Caco-2 (cell line): ENCODE measurements around the gene ZNF747. TPM values are rescaled to one million over a fixed set of nuclear protein-coding genes. Genes with fewer than 3 reads are reported as not detected.
A peak's percentile ranks its signal among the peaks of the same experiment; 100 is the strongest.

Experiments
- BruUV-seq: library from RNA; stranded (reverse); fragments of 400-500 nt; replicated peaks from 2 replicates; lab custom pipeline; 2021; lab: Mats Ljungman, UMichigan
- CTCF ChIA-PET: fragments of 300-600 bp; sonication (Branson Sonifier 250); formaldehyde crosslinking; loops from one replicate; lab custom pipeline; 2022; ENCODE audit warnings: antibody characterized with exemption; lab: Charles Lee
- POLR2A ChIA-PET: fragments of 300-600 bp; sonication (Branson Sonifier 250); formaldehyde crosslinking; loops from one replicate; lab custom pipeline; 2022; ENCODE audit warnings: antibody characterized with exemption; lab: Charles Lee
- DNase-seq, 2 experiments: peaks; one replicate each; pipeline versions ENCODE4 v3.0.0 to v3.0.0-alpha.2; 2020 to 2022
- H3K27me3 ChIP-seq: replicated peaks from 2 replicates; pipeline ENCODE4 v1.6.0; 2011; ENCODE audit warnings: low read length; ENCODE audit not compliant: control insufficient read depth, insufficient read depth
- H3K36me3 ChIP-seq: 2 replicates; pipeline ENCODE4 v1.5.1; 2011; ENCODE audit warnings: low read length; ENCODE audit not compliant: control insufficient read depth, insufficient read depth
- H3K4me1 ChIP-seq: fragments of 250-450 bp; sonication (Bioruptor Pico); 2 replicates; pipeline ENCODE4 v1.5.1; 2020; ENCODE audit warnings: mild to moderate bottlenecking
- H3K4me3 ChIP-seq: 2 replicates; pipeline ENCODE4 v1.5.1; 2011; ENCODE audit warnings: low read depth, mild to moderate bottlenecking, control low read depth, low read length
- H3K9me3 ChIP-seq: fragments of 250-450 bp; sonication (Bioruptor Pico); 2 replicates; pipeline ENCODE4 v1.5.1; 2020; ENCODE audit warnings: mild to moderate bottlenecking, moderate library complexity
- H3K27ac Mint-ChIP-seq: one replicate; pipeline ENCODE4 v1.8.0; 2022; ENCODE audit warnings: mixed read lengths; ENCODE audit not compliant: unreplicated experiment
- H3K27me3 Mint-ChIP-seq: one replicate; pipeline ENCODE4 v1.8.0; 2022; ENCODE audit warnings: mixed read lengths; ENCODE audit not compliant: insufficient read depth, unreplicated experiment
- H3K36me3 Mint-ChIP-seq: one replicate; pipeline ENCODE4 v1.8.0; 2022; ENCODE audit warnings: mild to moderate bottlenecking, mixed read lengths; ENCODE audit not compliant: insufficient read depth, unreplicated experiment
- H3K4me1 Mint-ChIP-seq: one replicate; pipeline ENCODE4 v1.8.0; 2022; ENCODE audit warnings: low read depth, mixed read lengths; ENCODE audit not compliant: unreplicated experiment
- H3K4me3 Mint-ChIP-seq: one replicate; pipeline ENCODE4 v1.8.0; 2022; ENCODE audit warnings: mild to moderate bottlenecking, moderate library complexity, mixed read lengths; ENCODE audit not compliant: unreplicated experiment
- H3K9me3 Mint-ChIP-seq: one replicate; pipeline ENCODE4 v1.8.0; 2022; ENCODE audit warnings: mixed read lengths; ENCODE audit not compliant: unreplicated experiment
- CTCF ChIP-seq, 2 experiments: fragments of 200-600 bp in 1 of 2; IDR thresholded peaks; 1 replicate in 1 of 2; 2 replicates in 1 of 2; pipeline versions ENCODE4 v1.5.1 to v1.8.0; 2011 to 2022; ENCODE audit warnings: antibody characterized with exemption in 1 of 2, control low read depth in 1 of 2, inconsistent platforms in 1 of 2, low read depth in 1 of 2, low read length in 1 of 2, mild to moderate bottlenecking in 1 of 2, moderate library complexity in 1 of 2; ENCODE audit not compliant: insufficient read depth in 1 of 2, severe bottlenecking in 1 of 2, unreplicated experiment in 1 of 2
- intact Hi-C: fragments of 100-400 bp; cut with micrococcal nuclease; formaldehyde crosslinking; loops from one replicate; pipeline ENCODE4 v1.10.0; 2022; ENCODE audit not compliant: unreplicated experiment
- total RNA-seq: library from RNA; stranded (reverse); gene quantifications from 2 replicates; pipeline ENCODE4 v1.2.3, GENCODE V29; 2022

The ZNF747 gene
- total RNA-seq, 1 experiment from 2014 or later: 8.1 TPM

GRCh38 chr16:30491229-30491628 is 43.4 kb downstream of the ZNF747 start:
- POLR2A ChIA-PET: no interaction called here

GRCh38 chr16:30490210-30490609 is 44.4 kb downstream of the ZNF747 start:
- no peak overlapping the region for H3K4me3 Mint-ChIP-seq

More at GRCh38 chr16:30491229-30491628, 43.4 kb downstream of the ZNF747 start:
- Histone ChIP-seq H3K27me3 (no peaks in the 10 kb centered on the region), H3K9me3 (no peaks in the 10 kb centered on the region), H3K36me3 (no peaks in the 10 kb centered on the region), H3K4me1 (no peaks in the 10 kb centered on the region), H3K4me3 (no peak overlapping the region)
- no peak overlapping the region for H3K4me3 Mint-ChIP-seq
- no peak for TF ChIP-seq CTCF (IDR thresholded peaks at IDR 0.05; ENCODE audit: insufficient read depth in 1 of 2, low read depth in 1 of 2, low read length in 1 of 2, severe bottlenecking in 1 of 2, unreplicated experiment in 1 of 2)
- no peaks in the 10 kb centered on the region for H3K27me3 Mint-ChIP-seq
- no peaks in the 10 kb centered on the region for H3K36me3 Mint-ChIP-seq
- intact Hi-C loops: no loop called here
- no peaks in the 10 kb centered on the region for H3K9me3 Mint-ChIP-seq
- DNase-seq: no peak
- CTCF ChIA-PET: no interaction called here
- H3K27ac Mint-ChIP-seq: no peak overlapping the region
- no TSS peak for BruUV-seq
- H3K4me1 Mint-ChIP-seq: no peaks in the 10 kb centered on the region

GRCh38 chr16:30488764-30489605 is 45.7 kb downstream of the ZNF747 start:
- POLR2A ChIA-PET: no interaction called here
- peak in 1 of 2 experiments; percentile 7 for DNase-seq

More at GRCh38 chr16:30490210-30490609, 44.4 kb downstream of the ZNF747 start:
- BruUV-seq: no TSS peak
- no peak overlapping the region for H3K4me3 ChIP-seq
- no peaks in the 10 kb centered on the region for H3K9me3 ChIP-seq
- ChIA-PET CTCF (no interaction called here), POLR2A (no interaction called here)
- H3K9me3 Mint-ChIP-seq: no peaks in the 10 kb centered on the region
- no peak for TF ChIP-seq CTCF (IDR thresholded peaks at IDR 0.05; ENCODE audit: insufficient read depth in 1 of 2, low read depth in 1 of 2, low read length in 1 of 2, severe bottlenecking in 1 of 2, unreplicated experiment in 1 of 2)
- H3K4me1 Mint-ChIP-seq: no peaks in the 10 kb centered on the region
- H3K27me3 Mint-ChIP-seq: no peaks in the 10 kb centered on the region
- no peak overlapping the region for H3K27ac Mint-ChIP-seq
- H3K36me3 Mint-ChIP-seq: no peaks in the 10 kb centered on the region
- no peak for DNase-seq
- H3K27me3 ChIP-seq: no peaks in the 10 kb centered on the region
- H3K4me1 ChIP-seq: no peaks in the 10 kb centered on the region
- intact Hi-C loops: no loop called here
- H3K36me3 ChIP-seq: no peaks in the 10 kb centered on the region

More at GRCh38 chr16:30488764-30489605, 45.7 kb downstream of the ZNF747 start:
- Mint-ChIP-seq H3K9me3 (no peaks in the 10 kb centered on the region), H3K36me3 (no peaks in the 10 kb centered on the region), H3K27me3 (no peaks in the 10 kb centered on the region), H3K4me1 (no peaks in the 10 kb centered on the region), H3K4me3 (no peak overlapping the region), H3K27ac (no peak overlapping the region)
- CTCF ChIA-PET: interaction anchor here (0.6 to 1.1 kb wide), 2 partner anchors 47 to 342 kb away, joined by 4 to 6 read pairs; no protein-coding TSS in a partner anchor
- H3K4me1 ChIP-seq: no peaks in the 10 kb centered on the region
- H3K36me3 ChIP-seq: no peaks in the 10 kb centered on the region
- no peaks in the 10 kb centered on the region for H3K9me3 ChIP-seq
- BruUV-seq: no TSS peak
- intact Hi-C loops: no loop called here
- TF ChIP-seq CTCF (IDR thresholded peaks at IDR 0.05; ENCODE audit: insufficient read depth in 1 of 2, low read depth in 1 of 2, low read length in 1 of 2, severe bottlenecking in 1 of 2, unreplicated experiment in 1 of 2): no peak
- H3K27me3 ChIP-seq: no peaks in the 10 kb centered on the region
- no peak overlapping the region for H3K4me3 ChIP-seq
